ENCODE measurements around the gene LMAN2. TPM values are rescaled to one million over a fixed set of nuclear protein-coding genes. Genes with fewer than 3 reads are reported as not detected.

The LMAN2 gene
- total RNA-seq, 4 donors from 2014 or later = 193 to 321 (median 268) TPM

DNA sequence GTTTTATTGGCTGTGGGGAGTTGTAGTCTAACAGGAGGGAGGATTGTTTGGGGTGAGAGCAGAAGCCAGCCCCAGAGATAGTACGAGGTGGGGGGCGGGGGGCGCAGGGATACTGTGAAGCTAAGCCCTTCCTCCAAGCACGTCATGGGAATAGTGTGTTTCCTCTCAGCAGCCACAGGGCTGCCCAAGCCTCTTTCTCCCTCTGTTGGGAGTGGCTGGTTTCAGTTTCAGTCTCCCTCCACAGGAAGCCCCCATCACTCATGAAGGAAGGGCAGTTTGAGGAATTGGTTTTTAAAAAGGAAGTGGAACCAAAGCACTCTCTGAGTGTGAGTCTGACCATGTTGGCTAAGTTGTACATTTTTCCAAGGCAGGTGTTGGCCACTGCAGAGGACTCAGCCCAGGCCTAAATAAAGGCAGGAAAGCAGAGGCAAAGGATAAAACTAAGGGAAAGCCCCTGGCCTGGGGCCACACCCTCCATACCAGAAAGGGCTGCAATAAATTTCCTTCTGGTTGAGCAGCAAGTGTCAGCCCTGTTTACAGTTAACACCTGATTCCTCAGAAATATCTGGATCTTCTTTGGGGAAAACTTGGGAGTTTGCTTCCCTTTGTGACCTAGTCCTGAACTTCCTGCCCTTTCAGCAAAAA, 51.1 kb downstream of the LMAN2 start:
- peak overlapping the region; percentile 54 to 73 (median 60) for H3K27ac ChIP-seq
- peaks cover 0 to 16% (median 0%) of the 10 kb centered on the region in 3 donors for H3K36me3 ChIP-seq
- DNase-seq = peak in 2 of 3 donors; percentile 75 to 86
- H3K4me1 ChIP-seq = peaks cover 3 to 60% (median 38%) of the 10 kb centered on the region in 4 donors
- H3K9me3 ChIP-seq = no peaks in the 10 kb centered on the region
- H3K4me3 ChIP-seq = no peak overlapping the region
- TF ChIP-seq POLR2A (IDR thresholded peaks at IDR 0.05) = no peak
- TF ChIP-seq, protein P1, sequence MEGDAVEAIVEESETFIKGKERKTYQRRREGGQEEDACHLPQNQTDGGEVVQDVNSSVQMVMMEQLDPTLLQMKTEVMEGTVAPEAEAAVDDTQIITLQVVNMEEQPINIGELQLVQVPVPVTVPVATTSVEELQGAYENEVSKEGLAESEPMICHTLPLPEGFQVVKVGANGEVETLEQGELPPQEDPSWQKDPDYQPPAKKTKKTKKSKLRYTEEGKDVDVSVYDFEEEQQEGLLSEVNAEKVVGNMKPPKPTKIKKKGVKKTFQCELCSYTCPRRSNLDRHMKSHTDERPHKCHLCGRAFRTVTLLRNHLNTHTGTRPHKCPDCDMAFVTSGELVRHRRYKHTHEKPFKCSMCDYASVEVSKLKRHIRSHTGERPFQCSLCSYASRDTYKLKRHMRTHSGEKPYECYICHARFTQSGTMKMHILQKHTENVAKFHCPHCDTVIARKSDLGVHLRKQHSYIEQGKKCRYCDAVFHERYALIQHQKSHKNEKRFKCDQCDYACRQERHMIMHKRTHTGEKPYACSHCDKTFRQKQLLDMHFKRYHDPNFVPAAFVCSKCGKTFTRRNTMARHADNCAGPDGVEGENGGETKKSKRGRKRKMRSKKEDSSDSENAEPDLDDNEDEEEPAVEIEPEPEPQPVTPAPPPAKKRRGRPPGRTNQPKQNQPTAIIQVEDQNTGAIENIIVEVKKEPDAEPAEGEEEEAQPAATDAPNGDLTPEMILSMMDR (IDR thresholded peaks at IDR 0.05) = peak in 2 of 6 experiments; percentile 16 to 20
- H3K27me3 ChIP-seq = no peaks in the 10 kb centered on the region

DNA sequence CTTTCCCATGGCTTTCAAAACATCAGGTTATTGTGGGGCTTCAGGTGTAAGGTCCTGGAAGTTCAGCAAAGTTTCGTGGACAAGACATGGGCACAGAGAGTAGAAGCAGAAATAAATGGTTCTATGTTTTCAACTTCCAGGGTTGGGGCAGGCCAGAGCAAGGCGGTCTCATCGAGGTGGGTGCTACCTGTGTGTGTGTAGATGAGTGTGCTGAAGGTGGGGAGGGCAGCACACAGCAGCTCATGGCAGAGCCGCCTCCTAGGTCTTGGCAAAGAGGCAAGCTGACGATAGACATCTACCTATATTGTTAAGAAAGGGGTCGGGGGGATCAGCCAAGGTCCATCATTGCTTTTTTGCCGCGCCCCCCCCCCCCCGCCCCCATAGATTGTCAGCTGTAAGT, 51.8 kb downstream of the LMAN2 start:
- H3K9me3 ChIP-seq = no peaks in the 10 kb centered on the region
- H3K36me3 ChIP-seq = peaks cover 0 to 22% (median 0%) of the 10 kb centered on the region in 3 donors
- peak overlapping the region; percentile 54 to 73 (median 60) for H3K27ac ChIP-seq
- TF ChIP-seq POLR2A (IDR thresholded peaks at IDR 0.05) = no peak
- TF ChIP-seq, protein P1 (IDR thresholded peaks at IDR 0.05) = no peak
- DNase-seq = peak in 1 of 3 donors; percentile 16
- H3K4me3 ChIP-seq = no peak overlapping the region
- no peaks in the 10 kb centered on the region for H3K27me3 ChIP-seq
- peaks cover 3 to 53% (median 35%) of the 10 kb centered on the region in 4 donors for H3K4me1 ChIP-seq

DNA sequence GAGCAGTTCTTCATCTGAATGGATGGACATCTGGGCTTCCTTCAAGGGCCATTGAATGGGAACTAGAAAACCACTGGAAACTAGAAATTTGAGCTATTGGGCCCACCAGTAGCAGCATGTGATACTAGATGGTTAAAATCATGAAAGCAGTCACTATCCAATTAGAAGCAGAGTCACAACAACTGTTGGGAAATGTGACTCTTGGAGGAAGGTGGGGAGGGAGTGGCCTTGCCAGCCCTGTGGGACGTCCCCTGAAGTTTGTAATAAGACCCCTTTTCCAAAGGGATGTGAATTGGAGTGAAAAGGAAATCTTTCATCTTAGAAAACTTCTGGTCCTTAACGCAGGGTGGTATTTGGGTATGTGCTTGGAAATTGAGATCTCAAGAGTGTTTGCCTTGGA, 53.5 kb downstream of the LMAN2 start:
- no peak overlapping the region for H3K4me3 ChIP-seq
- H3K4me1 ChIP-seq = peaks cover 3 to 49% (median 31%) of the 10 kb centered on the region in 4 donors
- no peak for DNase-seq
- H3K9me3 ChIP-seq = no peaks in the 10 kb centered on the region
- peaks cover 0 to 40% (median 0%) of the 10 kb centered on the region in 3 donors for H3K36me3 ChIP-seq
- H3K27me3 ChIP-seq = no peaks in the 10 kb centered on the region
- no peak overlapping the region for H3K27ac ChIP-seq
- no peak for TF ChIP-seq POLR2A (IDR thresholded peaks at IDR 0.05)
- TF ChIP-seq, protein P1 (IDR thresholded peaks at IDR 0.05) = no peak

DNA sequence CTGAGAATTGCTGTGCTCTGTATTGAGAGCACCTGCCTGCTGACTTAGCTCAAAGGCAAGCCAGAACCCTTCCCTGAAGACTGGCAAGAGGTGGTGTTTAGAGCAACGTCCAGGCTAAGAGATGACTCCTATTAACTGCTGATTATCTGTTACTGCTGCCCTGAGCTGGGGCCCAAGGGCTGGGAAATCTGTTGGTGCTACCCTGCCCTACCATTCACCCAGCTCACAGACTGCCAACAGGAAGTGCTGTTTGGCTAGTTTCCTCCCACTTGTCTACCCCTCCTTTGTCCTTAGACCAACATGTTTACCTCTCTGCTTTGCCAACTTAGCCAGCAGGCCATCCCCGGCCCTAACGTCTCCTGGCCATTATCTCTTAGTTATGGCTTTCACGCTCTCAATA, 54.9 kb downstream of the LMAN2 start:
- H3K9me3 ChIP-seq = no peaks in the 10 kb centered on the region
- no peak for TF ChIP-seq POLR2A (IDR thresholded peaks at IDR 0.05)
- TF ChIP-seq, protein P1 (IDR thresholded peaks at IDR 0.05) = no peak
- peaks cover 0 to 53% (median 0%) of the 10 kb centered on the region in 3 donors for H3K36me3 ChIP-seq
- DNase-seq = peak in 1 of 3 donors; percentile 23
- H3K4me1 ChIP-seq = peaks cover 3 to 35% (median 21%) of the 10 kb centered on the region in 4 donors
- no peaks in the 10 kb centered on the region for H3K27me3 ChIP-seq
- H3K4me3 ChIP-seq = no peak overlapping the region
- H3K27ac ChIP-seq = peak overlapping the region in 1 of 4 donors; percentile 6

DNA sequence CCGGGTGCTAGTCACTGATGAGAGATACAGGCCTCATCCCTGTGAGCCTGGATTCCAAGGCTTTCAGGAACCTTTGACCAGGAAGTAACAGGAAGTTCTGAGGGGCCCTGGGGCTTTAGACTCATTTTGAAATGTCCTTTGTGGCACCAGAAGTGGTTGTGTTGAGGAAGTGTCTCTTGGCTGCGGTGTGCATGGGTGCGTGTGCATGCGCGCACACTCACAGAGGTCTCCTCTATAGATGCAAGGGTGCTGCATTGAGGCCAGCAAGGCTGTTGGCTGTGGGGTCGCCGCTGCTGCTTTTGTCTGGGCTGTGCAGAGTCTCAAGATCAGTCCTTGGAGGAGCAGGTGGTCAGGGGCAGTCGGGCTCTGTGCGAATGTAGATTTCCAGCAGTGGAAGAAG, 55.5 kb downstream of the LMAN2 start:
- H3K36me3 ChIP-seq = peaks cover 0 to 59% (median 0%) of the 10 kb centered on the region in 3 donors
- DNase-seq = peak in 1 of 3 donors; percentile 18
- H3K27me3 ChIP-seq = no peaks in the 10 kb centered on the region
- H3K4me1 ChIP-seq = peaks cover 3 to 29% (median 16%) of the 10 kb centered on the region in 4 donors
- no peak for TF ChIP-seq POLR2A (IDR thresholded peaks at IDR 0.05)
- TF ChIP-seq, protein P1 (IDR thresholded peaks at IDR 0.05) = no peak
- H3K27ac ChIP-seq = peak overlapping the region in 2 of 4 donors; percentile 6 to 15
- H3K9me3 ChIP-seq = no peaks in the 10 kb centered on the region
- H3K4me3 ChIP-seq = no peak overlapping the region

Data from Peyer's patch (tissue), 4 donors.